IPS-15b (cell line): ENCODE results near the gene BTBD6.

Experiments
- H3K27me3 ChIP-seq: one replicate; pipeline ENCODE4 v1.6.1; 2013; ENCODE audit warnings: low read length; ENCODE audit not compliant: control insufficient read depth, insufficient read depth
- H3K36me3 ChIP-seq: one replicate; pipeline ENCODE4 v1.6.1; 2013; ENCODE audit warnings: low read length; ENCODE audit not compliant: control insufficient read depth, insufficient read depth
- H3K4me1 ChIP-seq: one replicate; pipeline ENCODE4 v1.6.1; 2013; ENCODE audit warnings: mild to moderate bottlenecking, low read length; ENCODE audit not compliant: control insufficient read depth, insufficient read depth
- H3K4me3 ChIP-seq: one replicate; pipeline ENCODE4 v1.5.1; 2013; ENCODE audit warnings: low read depth, low read length
- H3K9ac ChIP-seq: one replicate; pipeline ENCODE4 v1.6.1; 2013; ENCODE audit warnings: low read depth, mild to moderate bottlenecking, low read length
- H3K9me3 ChIP-seq: one replicate; pipeline ENCODE4 v1.6.1; 2013; ENCODE audit warnings: mild to moderate bottlenecking, low read length; ENCODE audit not compliant: control insufficient read depth, insufficient read depth

Gene BTBD6

GRCh38 chr14:105248368-105249181 is at the start of gene BTBD6:
BTBD6 (plus strand) TSS chr14:105248533; CDS start chr14:105248712, 179 bp downstream.
- peak within 1 kb of the TSS; percentile 47 for H3K9ac ChIP-seq
- no peaks in the 10 kb centered on the region for H3K9me3 ChIP-seq
- peak within 1 kb of the TSS; percentile 60 for H3K4me3 ChIP-seq
- no peaks in the 10 kb centered on the region for H3K27me3 ChIP-seq
- peaks cover 3% of the 10 kb centered on the region for H3K4me1 ChIP-seq
- H3K36me3 ChIP-seq, result peaks cover 15% of the 10 kb centered on the region

DNA sequence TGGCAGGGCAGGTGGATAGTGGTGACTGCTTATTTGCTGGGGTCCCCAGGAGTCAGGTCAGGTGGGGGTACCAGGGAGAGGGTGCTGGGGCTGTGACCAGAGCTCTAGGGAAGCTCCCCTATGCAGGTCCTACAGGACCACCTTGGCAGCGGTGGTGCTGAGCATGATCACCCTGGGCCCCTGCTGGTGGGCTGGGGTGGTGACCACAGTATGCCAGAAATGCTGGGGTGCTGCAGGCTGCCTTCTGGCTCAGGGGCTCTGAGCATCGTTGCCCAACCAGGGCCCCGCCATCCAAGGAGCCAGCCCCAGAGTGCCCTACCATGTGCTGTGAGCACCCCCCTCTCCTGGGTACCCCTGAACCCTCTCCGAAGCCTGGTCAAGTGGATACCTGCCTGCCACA is 49.7 kb upstream of the BTBD6 start:
- no peak overlapping the region for H3K9ac ChIP-seq

GRCh38 chr14:105199093-105199492 is 49.2 kb upstream of the BTBD6 start:
- Histone ChIP-seq H3K36me3 (no peaks in the 10 kb centered on the region), H3K9ac (no peak overlapping the region), H3K27me3 (peaks cover 5% of the 10 kb centered on the region), H3K4me3 (no peak overlapping the region), H3K4me1 (no peaks in the 10 kb centered on the region), H3K9me3 (no peaks in the 10 kb centered on the region)

More for the DNA sequence above, 49.7 kb upstream of the BTBD6 start:
- Histone ChIP-seq H3K4me3 (no peak overlapping the region), H3K4me1 (no peaks in the 10 kb centered on the region), H3K36me3 (no peaks in the 10 kb centered on the region), H3K27me3 (peaks cover 5% of the 10 kb centered on the region), H3K9me3 (no peaks in the 10 kb centered on the region)

DNA sequence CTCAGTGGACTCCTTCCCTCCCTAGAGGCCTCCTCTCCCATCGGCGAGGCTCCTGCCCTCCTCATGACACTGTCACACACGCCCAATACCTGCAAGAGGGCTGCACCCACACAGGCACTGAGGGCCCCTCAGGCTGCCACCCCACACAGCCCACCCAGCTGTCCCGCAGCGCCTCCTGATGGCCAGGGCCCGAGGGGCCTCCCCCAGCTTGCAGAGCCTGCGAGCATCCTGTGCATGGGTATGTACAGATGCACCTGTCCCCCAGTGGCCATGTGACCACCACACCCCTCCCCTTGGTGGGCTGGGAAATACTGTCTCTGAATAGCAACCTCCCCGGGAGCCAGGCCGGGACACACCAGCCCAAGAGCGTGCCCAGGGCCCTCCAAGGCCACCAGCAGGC is 48.3 kb upstream of the BTBD6 start:
- no peaks in the 10 kb centered on the region for H3K4me1 ChIP-seq
- no peaks in the 10 kb centered on the region for H3K27me3 ChIP-seq
- no peak overlapping the region for H3K4me3 ChIP-seq
- no peak overlapping the region for H3K9ac ChIP-seq
- H3K9me3 ChIP-seq, result no peaks in the 10 kb centered on the region
- no peaks in the 10 kb centered on the region for H3K36me3 ChIP-seq

- no peaks in the 10 kb centered on the region for H3K36me3 ChIP-seq
- H3K9ac ChIP-seq, result no peak overlapping the region
- no peaks in the 10 kb centered on the region for H3K4me1 ChIP-seq
- H3K4me3 ChIP-seq, result no peak overlapping the region
- no peaks in the 10 kb centered on the region for H3K27me3 ChIP-seq
- H3K9me3 ChIP-seq, result no peaks in the 10 kb centered on the region
Observed at GRCh38 chr14:105200641-105201040, 47.7 kb upstream of the BTBD6 start.

DNA sequence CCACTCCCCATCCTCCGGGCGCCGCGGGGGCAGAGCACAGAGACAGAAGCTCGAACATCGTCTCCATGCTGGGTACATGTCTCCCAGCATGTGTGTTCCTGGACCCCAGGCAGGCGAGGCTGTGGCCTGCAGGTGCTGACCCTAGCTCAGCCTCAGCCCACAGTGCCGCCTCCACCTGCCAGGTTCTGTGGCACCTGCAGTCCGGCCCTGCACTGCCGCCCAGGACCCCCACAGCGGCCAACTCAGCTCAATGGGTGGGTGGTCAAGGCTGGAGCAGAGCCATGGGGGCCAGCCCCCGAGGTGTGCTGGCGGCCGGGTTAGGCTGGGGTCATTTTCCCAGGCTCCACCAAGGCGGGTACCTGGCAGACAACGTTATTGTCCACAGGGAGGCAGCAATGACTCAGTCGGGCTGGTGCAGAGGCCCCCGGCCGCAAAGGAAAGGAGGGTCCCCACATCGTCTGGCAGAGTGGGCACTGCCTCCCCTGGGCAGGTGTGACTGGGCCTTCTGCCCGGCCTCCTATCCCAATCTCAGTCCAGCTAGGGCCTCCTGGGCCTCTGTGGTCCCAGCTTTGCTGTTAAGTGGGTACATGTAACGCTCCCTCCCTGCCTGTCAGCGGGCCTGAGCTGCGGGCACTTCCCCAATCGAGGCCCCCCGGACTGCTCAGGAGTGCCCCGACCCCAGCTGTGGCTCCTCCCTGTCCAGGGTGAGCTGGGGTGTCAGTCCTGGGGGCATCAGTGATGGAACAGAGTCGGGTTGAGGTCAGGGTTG is 47.0 kb upstream of the BTBD6 start:
- Histone ChIP-seq H3K36me3 (no peaks in the 10 kb centered on the region), H3K9ac (no peak overlapping the region), H3K27me3 (no peaks in the 10 kb centered on the region), H3K4me1 (no peaks in the 10 kb centered on the region), H3K4me3 (no peak overlapping the region), H3K9me3 (no peaks in the 10 kb centered on the region)

GRCh38 chr14:105201925-105202513 is 46.3 kb upstream of the BTBD6 start:
- H3K4me1 ChIP-seq, result no peaks in the 10 kb centered on the region
- no peak overlapping the region for H3K4me3 ChIP-seq
- H3K36me3 ChIP-seq, result no peaks in the 10 kb centered on the region
- H3K27me3 ChIP-seq, result no peaks in the 10 kb centered on the region
- H3K9me3 ChIP-seq, result no peaks in the 10 kb centered on the region
- no peak overlapping the region for H3K9ac ChIP-seq

- Histone ChIP-seq H3K9ac (no peak overlapping the region), H3K4me1 (no peaks in the 10 kb centered on the region), H3K9me3 (no peaks in the 10 kb centered on the region), H3K4me3 (no peak overlapping the region), H3K36me3 (no peaks in the 10 kb centered on the region), H3K27me3 (no peaks in the 10 kb centered on the region)
Observed at GRCh38 chr14:105203057-105203531, 45.2 kb upstream of the BTBD6 start.

DNA sequence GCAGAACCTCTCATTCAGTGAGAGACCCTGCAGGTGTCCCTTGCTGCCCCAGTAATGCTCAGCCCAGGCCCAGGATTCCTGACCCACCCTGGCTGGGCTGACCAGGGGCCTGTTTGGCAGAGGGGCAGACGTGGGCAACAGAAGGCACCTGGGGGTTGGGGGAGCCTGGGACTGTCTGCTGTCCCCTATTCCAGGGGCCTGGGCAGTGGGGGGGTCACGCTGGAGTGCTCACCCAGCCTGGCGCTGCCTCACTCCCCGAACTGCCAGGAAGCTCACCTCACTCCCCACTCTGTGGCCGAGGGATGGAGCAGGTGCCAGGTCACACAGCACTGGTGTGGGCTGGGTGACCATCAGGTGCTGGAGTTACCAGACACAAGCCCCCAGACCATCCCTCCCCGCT is 44.6 kb upstream of the BTBD6 start:
- no peak overlapping the region for H3K4me3 ChIP-seq
- no peaks in the 10 kb centered on the region for H3K36me3 ChIP-seq
- H3K9ac ChIP-seq, result no peak overlapping the region
- no peaks in the 10 kb centered on the region for H3K27me3 ChIP-seq
- H3K9me3 ChIP-seq, result no peaks in the 10 kb centered on the region
- no peaks in the 10 kb centered on the region for H3K4me1 ChIP-seq

- H3K36me3 ChIP-seq, result no peaks in the 10 kb centered on the region
- no peaks in the 10 kb centered on the region for H3K9me3 ChIP-seq
- H3K27me3 ChIP-seq, result no peaks in the 10 kb centered on the region
- no peak overlapping the region for H3K4me3 ChIP-seq
- H3K4me1 ChIP-seq, result no peaks in the 10 kb centered on the region
- H3K9ac ChIP-seq, result no peak overlapping the region
Observed at GRCh38 chr14:105204206-105204930, 44.0 kb upstream of the BTBD6 start.

DNA sequence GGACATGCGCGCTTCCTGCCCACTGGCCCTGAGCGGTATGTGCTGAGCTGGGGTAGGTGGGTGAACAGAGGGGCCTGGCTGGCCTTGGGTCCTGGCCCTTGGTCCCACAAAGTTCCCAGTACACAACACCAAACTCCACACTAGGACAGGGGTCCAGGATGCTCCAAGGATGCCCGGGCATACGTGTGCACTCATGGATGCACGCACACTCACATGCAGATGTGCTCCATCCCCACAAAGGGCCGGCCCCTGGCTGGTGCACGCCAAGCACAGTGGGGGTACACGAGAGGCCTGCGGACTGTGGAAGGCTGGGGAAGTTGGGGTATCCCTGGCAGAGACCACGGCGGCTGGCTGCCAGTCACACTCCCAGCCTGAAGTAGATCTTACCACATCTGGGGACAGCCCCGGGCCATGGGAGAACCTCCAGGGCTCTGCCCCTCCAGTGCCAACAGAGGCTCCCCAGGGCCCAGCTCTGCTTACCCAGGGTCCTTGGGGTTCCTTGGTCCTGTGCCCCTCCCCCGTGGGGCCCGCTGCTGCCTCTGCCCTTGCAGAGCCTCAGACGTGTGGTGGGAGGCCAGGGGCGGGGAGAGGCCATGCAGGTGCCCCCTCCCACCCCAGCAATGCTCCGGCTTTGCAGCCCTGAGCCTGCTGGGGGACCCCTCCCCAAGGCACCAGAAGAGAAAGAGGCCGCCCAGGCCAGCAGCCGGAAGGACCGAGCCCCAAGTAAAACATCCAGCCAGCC is 43.2 kb upstream of the BTBD6 start:
- Histone ChIP-seq H3K9me3 (no peaks in the 10 kb centered on the region), H3K9ac (no peak overlapping the region)

More for the DNA sequence above, 43.2 kb upstream of the BTBD6 start:
- Histone ChIP-seq H3K36me3 (peaks cover 2% of the 10 kb centered on the region), H3K27me3 (no peaks in the 10 kb centered on the region), H3K4me3 (no peak overlapping the region), H3K4me1 (no peaks in the 10 kb centered on the region)
